Epithelial cell of esophagus (primary cell): ENCODE results near the gene NFYA.
A peak's percentile ranks its signal among the peaks of the same experiment; 100 is the strongest.

ENCODE experiments used
- DNase-seq: peaks from one replicate; pipeline ENCODE4 v3.0.0; 2010; ENCODE audit warnings: low read depth
- H3K4me3 ChIP-seq: 2 replicates; pipeline ENCODE4 v1.5.1; 2011; ENCODE audit warnings: mild to moderate bottlenecking, low read length, control low read depth
- CTCF ChIP-seq: IDR thresholded peaks from 2 replicates; pipeline ENCODE4 v1.5.1; 2011; ENCODE audit warnings: low read depth, mild to moderate bottlenecking, low read length, control low read depth, inconsistent platforms; ENCODE audit not compliant: insufficient read depth; ENCODE audit errors: missing control alignments

The NFYA gene

DNA sequence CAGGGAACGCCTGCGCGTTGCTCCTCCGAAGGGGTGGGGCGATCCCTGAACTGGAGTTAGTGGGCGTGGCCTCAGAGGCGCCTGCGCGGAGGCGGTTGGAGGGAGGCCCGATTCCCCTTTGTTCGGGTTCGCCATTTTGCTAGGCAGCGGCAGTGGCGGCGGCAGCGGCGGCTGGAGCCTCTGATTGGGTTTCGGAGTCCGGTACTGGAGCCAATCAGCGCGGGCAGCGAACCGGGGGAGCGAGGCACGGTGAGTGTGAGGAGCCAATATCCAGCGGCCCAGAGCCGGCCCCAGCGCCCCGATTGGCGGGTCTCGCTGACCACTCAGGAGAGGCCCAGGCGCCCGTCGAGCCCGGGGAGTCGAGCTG, at the start of gene NFYA:
Gene NFYA (plus strand): TSS at position 139 of the 367 bp plus-strand sequence. CDS start 6,116 bp downstream, outside the sequence.
- peak within 1 kb of the TSS; percentile 81 for H3K4me3 ChIP-seq
- TF ChIP-seq CTCF, result no peak
- DNase-seq, result no peak

GRCh38 chr6:41023114-41023513, 49.7 kb upstream of the NFYA start:
- no peak for DNase-seq
- no peak for TF ChIP-seq CTCF
- H3K4me3 ChIP-seq, result no peak overlapping the region

GRCh38 chr6:41025966-41026530, 46.7 kb upstream of the NFYA start:
- no peak overlapping the region for H3K4me3 ChIP-seq
- DNase-seq, result no peak
- TF ChIP-seq CTCF, result no peak

DNA sequence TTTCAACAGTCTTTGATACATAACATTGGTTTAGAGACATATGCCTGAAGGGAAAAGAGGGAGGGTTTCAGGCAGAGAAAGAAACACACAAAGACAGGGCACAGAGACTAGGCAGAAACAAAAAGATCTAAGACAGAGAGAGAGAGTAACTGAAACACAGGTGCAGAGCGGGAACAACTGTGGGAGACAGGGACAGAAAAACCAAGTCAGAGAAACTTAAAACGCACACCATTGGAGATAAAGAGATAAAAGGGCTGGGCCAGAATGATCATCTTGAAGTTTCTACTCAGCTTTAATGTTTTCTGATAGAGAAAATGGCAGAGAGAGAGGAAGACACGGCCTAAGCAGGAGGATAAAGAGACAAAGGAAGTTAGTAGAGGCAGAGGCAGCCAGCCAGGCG, 45.5 kb upstream of the NFYA start:
- TF ChIP-seq CTCF, result no peak
- DNase-seq, result no peak
- H3K4me3 ChIP-seq, result no peak overlapping the region

- peak; percentile 69 for TF ChIP-seq CTCF
- peak overlapping the region; percentile 42 for H3K4me3 ChIP-seq
- DNase-seq, result peak; percentile 58
These were observed 44.8 kb upstream of the NFYA start for GRCh38 chr6:41027799-41028560.

GRCh38 chr6:41028561-41029412, 44.0 kb upstream of the NFYA start:
- peak overlapping the region; percentile 42 for H3K4me3 ChIP-seq
- TF ChIP-seq CTCF, result no peak
- no peak for DNase-seq
